NK-92 (cell line): ENCODE data around the gene SLC6A1.

Source experiments
- DNase-seq: peaks from one replicate; lab custom pipeline; 2025; ENCODE audit not compliant: unreplicated experiment; lab: John Stamatoyannopoulos, UW

The SLC6A1 gene

DNA sequence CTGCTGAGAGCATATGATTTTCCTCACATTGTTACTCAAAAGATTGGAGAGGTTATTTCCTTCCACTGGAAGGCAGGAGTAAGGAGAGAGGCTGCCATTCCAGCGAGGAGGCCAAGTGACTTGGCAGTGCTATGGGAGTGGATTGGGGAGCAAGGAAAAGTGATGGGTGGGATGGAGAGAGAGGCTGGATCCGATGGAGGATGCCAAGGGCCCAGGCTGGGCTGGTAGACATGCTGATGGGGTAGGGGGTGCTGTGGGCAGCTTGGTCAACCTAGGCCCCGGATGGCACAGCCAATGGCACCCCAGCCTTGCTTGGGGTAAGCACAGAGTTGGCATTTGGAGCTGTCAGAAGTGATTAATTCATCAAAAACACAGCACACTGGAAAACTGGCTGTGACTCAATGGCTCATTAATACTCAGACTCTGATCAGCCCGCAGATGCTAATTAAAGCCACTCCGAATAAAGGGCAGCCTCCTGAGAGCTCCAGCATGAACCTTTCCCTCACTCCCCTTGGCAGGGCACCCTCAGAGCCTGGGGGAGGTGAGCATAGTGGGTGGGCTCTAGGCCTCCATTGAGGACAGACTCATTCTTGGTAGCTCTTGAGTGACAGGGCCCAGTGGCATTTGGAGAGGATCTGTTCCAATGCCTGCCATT lies 22.1 kb upstream of the SLC6A1 start:
- DNase-seq = no peak

DNA sequence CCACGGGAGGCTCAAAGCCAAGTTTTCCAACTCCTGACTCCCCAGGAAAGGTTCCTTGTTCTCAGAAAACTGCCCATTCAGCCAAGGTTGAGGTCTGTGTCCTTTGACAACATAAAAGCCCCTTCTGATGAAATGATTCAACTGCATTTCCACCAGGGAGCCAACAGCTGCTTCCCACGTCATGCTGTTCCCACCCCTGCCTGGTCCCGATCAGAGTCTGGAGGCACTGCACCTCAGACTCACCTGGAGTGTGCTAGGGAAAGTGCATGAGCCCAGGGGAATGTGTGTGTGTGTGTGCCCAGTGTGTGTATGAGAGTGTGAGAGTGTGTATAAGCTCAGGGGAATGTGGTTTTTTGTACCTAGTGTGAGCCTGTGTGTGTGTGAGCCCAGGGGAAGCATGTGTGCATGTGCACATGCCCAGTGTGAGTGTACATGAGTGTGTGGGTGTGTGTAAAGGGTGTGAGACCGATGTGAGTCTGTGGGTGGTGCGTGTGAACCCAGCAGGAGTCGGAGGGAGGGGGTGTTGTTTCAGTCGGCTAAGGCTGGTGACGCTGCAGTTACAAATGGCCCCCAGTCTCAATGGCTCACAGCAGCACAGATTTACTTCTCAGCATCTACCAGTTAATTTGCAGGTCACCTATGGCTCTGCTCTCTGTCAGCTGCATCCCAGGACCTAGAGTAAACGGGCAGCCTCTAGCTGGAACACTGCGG lies 20.3 kb upstream of the SLC6A1 start:
- DNase-seq = no peak

DNA sequence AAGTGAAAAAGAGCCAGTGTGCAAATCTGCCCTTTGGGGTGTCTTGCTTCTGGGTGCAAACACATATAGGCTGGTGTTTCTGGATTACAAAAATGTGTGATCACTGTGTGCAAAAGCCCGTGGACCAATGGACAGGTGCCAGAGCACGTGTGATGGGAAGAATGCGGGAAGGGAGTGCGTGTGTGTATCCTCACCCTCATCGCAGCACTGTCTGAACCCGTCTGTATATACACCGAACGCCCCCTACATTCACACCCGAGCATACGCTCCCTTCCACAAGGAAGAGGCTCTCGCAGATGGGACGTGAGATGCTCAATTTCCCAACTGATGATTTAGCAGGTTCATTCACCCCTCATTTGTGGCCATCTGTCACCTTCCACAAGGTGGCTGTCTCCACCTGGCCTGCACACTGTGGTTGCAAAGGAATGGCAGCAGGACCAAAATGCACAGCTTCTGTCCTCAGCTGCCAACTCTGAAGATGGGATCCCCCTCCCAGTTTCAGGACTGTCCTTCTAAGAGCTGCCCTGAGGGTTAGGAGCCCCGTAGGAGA lies 19.4 kb upstream of the SLC6A1 start:
- no peak for DNase-seq

GRCh38 chr3:10974131-10974530 lies 18.4 kb upstream of the SLC6A1 start:
- no peak for DNase-seq

GRCh38 chr3:10974746-10975375 lies 17.7 kb upstream of the SLC6A1 start:
- no peak for DNase-seq

GRCh38 chr3:10975695-10976234 lies 16.8 kb upstream of the SLC6A1 start:
- DNase-seq = no peak

DNA sequence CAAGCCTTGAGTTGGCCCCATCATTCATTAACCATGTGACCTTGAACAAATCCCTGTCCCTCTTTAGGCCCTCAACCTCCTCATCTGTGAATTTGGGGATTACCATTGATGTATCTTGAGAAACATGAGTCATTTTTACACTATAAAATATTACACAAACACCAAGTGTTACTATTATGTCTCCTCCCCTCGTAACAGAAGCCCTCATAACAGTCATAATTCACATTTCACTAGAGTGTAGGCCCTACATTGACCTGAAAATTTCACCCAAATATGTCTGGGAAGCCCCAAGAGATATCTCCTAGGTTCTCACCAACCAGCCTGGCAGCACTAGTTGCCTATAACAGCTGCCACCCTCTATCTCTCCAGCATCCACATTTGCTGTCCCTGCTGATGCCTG lies 15.8 kb upstream of the SLC6A1 start:
- no peak for DNase-seq

DNA sequence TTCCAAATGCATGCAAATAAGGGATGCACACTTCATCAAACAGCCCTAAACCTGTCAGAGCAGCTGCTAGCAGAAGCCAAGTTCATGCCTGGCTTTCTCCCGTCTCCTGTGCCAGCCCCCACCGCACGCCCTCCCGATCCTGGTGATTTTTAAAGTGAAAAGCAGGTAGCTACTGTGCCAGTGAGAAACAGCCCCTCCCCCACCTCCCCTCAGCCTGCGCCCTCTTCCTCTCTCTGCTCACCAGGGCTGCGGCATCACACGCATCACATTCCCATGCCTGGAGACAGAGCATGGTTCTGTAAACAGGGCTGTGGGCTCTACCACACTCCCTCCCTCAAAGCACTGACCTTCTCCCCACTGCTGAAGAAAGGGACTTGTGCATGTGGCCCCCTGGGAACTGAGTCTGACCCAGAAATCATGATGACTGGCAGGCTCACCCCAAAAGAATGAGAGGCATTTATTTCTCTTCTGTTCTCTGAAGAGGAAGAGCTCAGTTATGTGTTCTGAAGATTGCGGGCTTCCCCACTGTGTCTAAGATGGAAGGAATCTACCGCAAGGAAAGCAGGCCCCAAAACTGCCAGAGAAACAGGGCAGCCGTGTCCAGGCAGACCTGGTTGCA lies 14.5 kb upstream of the SLC6A1 start:
- DNase-seq = no peak

- DNase-seq = no peak
Measured at GRCh38 chr3:10978956-10979355, 13.6 kb upstream of the SLC6A1 start.

DNA sequence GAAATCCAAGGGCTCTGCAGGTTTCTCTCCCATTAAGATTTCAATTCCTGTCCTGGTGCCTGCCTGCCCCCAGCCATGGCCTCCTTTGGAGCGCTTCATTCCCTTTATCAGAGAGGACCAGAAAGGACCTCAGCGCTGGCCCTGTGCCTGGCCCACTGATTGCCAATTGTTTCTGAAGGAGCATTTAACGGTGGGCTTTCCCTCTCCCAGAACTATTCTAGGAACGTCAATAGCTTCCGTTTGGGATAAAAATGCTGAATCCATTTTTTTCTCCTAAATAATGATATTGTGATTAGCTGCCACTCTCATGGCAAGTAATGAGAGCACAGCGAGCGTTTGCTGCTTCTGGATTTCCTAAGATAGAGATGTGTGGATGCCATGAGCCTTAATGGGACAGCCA lies 12.2 kb upstream of the SLC6A1 start:
- DNase-seq = no peak

- DNase-seq = no peak
Measured at GRCh38 chr3:10981031-10981430, 11.5 kb upstream of the SLC6A1 start.

DNA sequence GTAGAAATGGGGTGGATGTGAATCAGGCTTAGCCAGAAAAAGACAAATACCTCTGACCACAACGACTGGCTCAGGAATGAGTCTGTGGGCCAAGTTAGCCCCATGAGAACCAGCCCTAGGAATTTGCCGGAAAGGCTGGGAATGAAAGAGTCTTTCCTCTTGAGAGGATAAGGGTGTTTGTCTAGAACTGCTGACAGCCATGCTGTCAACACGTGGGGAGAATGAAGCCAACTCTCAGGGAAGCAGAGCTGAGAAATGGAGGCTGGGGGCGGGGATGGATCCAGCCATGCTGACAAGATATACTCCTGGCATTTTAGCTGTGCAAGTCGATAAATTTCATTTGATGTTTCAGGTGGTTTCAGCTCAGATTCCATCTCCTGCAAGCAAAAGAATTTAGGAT lies 10.6 kb upstream of the SLC6A1 start:
- no peak for DNase-seq

DNA sequence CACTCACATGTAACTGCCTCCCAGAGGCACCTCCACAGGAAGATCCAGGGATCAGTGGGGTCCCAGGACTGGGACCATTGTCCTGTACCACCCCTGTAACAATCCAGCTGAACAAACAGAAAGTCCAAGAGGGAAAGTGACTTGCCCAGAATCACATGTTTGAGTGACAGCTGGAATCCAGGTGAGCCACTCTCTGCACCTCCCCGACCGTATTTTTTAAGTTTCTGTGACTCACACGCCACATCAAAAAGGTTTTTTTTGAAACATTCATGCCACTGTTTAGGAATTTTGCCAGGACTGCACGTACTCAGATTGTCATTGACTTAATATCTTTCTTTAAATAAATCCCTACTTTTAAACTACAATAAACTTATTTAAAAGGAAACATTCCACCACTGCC lies 9.8 kb upstream of the SLC6A1 start:
- no peak for DNase-seq

DNA sequence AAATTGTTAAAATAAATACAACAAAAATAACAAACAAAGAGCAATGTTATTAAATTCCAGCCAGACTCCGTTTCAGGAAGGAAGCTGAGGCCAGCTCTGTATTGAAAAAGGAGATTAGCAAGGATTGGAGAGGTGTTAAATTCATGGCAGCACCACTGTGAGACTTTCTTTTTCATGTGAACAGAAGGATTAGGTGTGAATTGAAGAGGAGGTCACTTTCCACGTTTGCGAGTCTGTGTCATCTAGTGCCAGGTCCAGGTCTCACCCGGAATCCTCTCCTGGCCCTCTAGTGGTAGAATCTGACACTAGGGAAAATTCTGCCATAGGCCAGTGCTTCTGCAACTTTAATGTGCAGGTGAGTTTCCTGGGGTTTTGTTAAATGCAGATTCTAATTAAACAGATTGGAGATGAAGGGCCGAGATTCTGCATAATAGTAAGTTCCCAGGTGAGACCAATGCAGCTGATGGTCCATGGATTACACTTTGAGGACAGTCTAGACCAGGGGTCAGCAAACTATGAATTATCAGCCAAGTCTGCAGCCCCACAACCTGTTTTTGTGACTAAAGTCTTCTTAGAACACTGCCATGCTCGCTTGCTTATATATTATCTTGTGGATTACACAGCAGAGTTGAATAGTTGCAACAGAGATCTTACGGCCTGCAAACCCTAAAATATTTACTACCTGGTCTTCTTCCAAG lies 9.2 kb upstream of the SLC6A1 start:
- no peak for DNase-seq

DNA sequence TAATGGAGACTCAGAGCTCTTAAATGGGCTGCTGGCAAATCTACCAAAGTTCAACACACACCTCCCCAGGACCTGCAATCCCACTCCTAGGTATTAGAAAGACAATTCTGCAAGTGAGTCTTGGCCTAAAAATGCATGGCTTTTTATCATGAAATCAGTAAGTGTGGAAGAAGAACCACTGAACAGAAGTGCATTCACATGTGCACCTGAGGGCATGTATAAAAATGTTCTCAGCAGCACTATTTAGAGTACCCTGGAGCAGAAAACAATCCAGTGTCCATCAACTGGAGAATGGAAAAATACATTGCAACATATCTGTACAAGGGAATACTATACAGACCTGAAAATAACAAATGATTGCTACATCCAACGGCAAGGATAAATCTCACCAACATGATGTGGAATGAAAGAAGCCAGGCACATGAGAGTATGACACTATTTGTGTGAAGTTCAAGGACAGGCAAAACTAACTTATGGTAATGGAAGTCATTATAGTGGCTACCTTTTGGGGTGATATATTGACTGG lies 8.1 kb upstream of the SLC6A1 start:
- DNase-seq = no peak

DNA sequence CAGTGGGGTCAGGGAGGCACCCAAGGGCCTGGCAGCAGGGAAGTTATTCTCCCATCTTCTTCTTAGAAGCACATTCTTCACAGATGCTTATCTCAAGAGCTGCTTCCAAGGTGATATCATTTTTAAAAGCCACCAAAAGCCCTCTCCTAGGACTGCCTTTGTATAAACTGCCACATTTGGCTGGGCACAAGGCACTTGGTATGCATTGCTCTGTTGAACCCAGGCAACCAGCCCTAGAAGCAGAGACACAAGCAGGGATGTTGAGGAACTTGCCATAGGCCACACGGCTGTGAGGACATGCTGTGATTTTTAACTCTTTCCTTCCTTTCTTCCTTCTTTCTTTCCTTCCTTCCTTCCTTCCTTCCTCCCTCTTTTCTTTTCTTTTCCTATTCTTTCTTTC lies 7.4 kb upstream of the SLC6A1 start:
- no peak for DNase-seq

DNA sequence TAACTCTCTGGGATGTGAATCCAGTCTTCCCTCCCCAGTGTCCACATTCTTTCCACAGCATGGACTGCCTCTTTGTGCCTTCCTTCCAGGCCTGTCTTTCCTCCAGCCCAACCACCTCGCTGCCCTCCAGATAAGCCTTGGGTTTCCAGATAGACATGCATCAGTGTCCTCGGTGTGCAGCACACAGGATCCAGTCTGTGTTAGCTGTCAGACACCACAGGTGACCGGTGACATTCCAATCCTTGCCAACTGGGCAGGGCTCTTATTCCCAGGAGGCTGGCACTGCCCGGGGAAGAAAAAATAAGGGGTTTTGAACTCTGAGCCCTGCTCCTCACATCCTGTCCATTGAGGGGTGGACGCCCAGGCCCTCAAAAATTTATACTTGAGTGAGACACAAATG lies 6.0 kb upstream of the SLC6A1 start:
- no peak for DNase-seq

- no peak for DNase-seq
Measured at GRCh38 chr3:10988001-10988665, 4.4 kb upstream of the SLC6A1 start.

- DNase-seq = no peak
Measured at GRCh38 chr3:10988991-10989484, 3.5 kb upstream of the SLC6A1 start.
